GM21381 (cell line): Measurements from ENCODE around the gene VPS13D.

Experiments
- ATAC-seq: cut with Tn5 transposase; IDR thresholded peaks from one replicate; pipeline ENCODE4 v1.9.1; 2021; ENCODE audit warnings: mild to moderate bottlenecking, moderate library complexity; ENCODE audit not compliant: unreplicated experiment

The VPS13D gene

GRCh38 chr1:12400027-12400693, 170.3 kb downstream of the VPS13D start:
- no peak for ATAC-seq

GRCh38 chr1:12402159-12402673, 172.4 kb downstream of the VPS13D start:
- no peak for ATAC-seq

GRCh38 chr1:12402842-12403241, 173.0 kb downstream of the VPS13D start:
- ATAC-seq: no peak

DNA sequence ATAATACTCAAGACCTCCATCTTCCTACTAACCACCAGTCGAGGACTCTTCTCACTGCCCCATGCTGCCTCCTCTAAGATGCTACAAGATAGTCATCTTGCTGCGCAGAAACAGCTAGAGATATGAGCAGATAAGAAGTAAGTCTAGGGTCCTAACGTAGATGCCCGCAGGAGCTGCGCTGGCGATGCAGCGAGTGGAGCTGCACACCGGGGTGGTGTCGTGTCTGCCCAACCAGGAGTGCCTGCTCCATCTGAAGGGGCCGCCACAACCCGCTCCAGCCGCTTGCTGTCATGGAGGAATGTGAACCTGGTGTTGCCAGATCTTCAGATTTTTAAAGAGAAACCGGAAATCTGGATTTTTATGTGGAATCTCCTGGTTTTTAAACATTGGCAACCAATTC, 175.1 kb downstream of the VPS13D start:
- no peak for ATAC-seq

DNA sequence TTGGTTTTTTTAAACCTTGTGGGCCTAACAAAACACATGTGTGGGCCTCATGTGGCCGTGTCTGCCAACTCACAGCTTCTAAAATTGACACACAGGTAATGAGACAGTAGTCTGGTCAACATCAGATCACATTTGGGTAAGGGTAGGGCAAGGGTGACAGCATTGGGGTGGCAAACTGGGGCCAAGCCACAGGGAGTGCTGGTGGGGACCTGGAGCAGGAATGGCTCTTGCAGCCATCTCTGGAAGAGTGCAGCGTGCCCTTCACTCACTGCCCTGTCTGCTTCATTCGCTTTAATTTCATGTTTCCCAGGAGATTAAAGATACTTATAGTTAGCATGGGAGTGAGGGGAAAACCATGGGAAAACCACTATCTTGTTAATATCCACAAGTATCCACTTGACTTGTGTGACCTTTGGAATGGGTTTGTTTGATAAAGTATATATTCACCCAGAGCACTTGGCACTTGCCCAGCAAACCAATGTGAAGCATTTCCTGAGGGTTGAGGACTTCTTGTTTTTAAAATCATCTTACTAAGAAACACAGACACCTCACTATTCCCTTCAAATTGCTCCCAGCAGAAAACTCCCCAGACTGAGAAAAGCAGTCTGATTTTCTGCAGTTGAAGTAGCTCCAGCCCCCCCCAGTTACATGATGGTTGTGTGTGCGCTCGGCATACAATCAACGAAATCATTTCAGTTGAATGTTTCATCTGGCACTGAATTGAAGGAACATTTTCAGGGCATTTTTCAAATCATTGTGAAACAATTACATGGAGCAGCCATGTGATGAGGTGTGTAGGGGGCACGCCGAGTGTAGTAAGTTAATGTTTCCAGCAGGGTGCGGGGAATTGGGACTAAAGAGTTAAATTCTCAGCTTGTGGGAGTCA, 175.7 kb downstream of the VPS13D start:
- ATAC-seq: no peak

DNA sequence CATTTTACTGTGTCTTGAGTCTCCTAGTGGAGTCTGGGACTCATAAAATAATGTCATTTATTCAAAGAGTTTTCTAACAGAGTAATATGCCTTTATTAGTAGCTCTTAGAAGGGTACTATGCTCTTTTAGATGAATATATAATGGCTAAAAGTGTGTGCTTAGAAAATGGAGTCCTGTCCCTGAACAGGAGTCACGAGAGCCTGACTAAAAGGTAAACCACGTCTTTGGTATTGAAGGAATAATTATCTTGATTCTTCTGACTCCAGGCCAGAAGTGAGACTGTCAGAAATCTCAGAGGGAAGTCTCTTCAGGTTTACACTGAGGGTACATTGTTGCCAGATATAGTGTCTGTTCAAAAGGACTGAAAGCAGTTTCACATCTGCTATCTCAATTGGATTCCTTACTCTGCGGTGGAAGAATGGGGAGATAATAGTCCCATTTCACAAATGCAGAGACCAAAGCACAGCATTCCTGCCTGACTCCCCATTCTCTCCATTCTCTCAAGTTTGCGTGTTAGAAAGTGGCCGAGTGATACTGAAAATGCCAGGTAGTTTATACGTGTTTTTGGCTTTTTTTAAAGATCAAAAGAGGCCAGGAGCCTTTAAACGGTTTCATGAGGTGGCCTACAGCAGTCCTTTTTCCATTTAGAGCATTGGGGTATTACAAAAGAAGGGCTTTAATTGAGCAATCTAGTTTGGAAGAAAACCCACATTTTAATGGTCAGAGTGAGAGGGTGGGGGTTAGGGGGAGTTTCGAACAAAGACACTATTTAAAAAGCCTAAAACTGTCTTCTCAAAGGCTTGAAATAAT, 176.6 kb downstream of the VPS13D start:
- no peak for ATAC-seq

DNA sequence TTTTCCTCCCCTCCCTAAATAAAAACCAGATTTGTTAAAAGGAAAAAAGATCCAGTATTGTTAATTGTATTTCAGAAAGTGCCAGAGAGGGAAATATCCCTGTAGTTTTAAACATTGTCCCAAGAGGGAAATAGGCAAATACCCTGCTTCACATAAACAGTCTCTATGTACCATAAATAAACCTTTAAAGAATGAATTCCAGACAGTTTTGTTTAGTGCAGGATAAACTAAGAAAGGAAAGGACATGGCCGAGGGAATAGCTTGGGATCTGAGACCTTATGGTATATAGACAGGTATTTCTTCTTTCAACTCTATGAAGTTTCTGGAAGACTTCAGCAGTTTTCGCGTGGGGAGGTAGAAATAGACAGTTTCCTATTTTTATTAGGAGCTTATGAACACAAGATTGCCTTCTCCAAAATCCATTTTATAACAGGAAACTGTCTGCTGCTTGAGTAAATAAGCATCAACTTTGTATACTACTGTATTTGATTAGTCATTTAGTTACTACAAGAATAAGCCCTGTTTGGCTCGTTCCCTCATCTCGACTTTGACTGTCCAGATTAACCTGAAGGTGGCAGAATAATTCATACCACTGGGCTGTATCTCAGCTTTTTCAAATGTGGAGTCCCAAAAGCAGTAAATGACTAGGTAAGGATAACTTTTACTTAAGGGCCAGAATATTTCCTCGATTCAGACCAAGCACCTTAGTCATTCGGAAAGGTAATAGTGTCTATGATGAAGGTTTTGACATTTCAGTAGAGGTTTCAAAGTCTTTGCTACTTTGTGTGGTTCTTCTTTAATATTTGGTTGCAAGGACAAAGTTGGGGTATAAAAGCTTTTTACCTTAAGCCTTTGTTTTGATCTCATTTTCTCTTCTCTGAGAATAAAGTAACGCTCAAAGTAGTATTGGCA, 177.5 kb downstream of the VPS13D start:
- ATAC-seq: no peak

GRCh38 chr1:12407962-12408454, 178.2 kb downstream of the VPS13D start:
- no peak for ATAC-seq

DNA sequence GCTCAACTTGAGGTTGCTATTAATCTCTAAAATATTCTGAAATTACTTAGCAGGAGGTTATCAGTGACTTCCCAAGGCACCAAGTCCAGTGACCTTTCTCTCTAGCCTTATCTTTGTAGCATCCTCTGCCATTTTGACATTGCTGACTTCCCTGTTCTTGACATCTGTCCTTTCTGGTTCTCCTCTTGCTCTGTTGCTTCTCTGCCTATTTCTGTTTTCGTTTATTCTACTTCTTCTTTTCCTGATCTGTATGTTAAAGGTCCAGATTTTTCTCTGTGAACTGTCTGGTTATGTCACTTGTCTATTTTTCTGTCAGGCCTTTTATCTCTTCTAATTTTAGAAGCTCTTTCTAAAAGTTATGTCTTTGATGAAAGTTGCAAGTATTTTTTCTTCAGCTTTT, 178.8 kb downstream of the VPS13D start:
- no peak for ATAC-seq

- no peak for ATAC-seq
Measured at GRCh38 chr1:12409681-12410080, 179.9 kb downstream of the VPS13D start.

GRCh38 chr1:12410351-12410750, 180.5 kb downstream of the VPS13D start:
- ATAC-seq: no peak

- ATAC-seq: no peak
Measured at GRCh38 chr1:12411098-12411497, 181.3 kb downstream of the VPS13D start.

GRCh38 chr1:12411747-12412146, 181.9 kb downstream of the VPS13D start:
- no peak for ATAC-seq

DNA sequence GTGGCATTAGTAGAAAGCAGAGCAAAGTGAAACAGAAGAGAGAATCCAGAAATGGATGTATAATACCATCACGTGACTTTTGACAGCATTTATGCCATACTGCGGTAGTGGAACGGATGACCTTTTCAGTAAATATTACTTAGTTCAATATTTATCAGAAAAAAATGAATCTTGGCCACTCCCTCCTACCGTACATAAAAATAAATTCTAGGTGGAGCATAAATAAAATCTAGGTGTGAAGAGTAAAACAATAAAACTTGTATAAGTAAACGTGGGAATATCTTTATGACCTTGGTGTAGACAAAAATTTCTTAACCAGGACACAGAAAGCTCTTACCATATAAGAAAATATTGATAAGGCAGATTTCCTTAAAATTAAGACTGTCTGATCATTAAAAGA, 182.6 kb downstream of the VPS13D start:
- no peak for ATAC-seq

DNA sequence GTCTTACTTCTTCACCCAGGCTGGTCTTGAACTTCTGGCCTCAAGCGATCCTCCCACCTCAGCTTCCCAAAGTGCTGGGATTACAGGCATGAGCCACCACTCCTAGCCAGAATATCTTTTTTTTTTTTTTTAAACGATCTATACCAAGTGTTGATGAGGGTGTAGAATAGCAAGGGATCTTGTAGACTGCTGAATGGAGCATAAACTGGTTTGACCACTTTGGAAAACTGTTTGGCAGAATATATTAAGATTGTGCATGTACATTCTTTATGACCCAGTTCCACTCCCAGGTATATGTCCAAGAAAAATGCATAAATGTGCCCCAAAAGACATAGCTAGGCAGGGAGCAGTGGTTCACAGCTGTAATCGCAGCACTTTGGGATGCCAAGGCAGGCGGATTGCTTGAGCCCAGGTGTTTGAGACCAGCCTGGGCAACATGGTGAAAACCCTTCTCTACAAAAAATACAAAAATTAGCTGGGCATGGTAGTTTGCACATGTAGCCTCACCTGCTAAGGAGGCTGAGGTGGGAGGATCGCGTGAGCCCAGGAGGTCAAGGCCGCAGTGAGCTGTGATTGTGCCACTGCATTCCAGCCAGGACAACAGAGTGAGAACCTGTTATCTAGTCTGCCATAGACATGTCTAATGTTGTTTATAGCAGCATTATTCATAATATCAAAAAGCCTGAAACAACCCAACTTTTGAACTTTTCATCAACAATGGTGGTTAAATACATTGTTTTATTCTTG, 184.0 kb downstream of the VPS13D start:
- no peak for ATAC-seq

GRCh38 chr1:12414444-12415018, 184.7 kb downstream of the VPS13D start:
- no peak for ATAC-seq

- no peak for ATAC-seq
Measured at GRCh38 chr1:12415038-12415466, 185.2 kb downstream of the VPS13D start.

GRCh38 chr1:12416101-12416500, 186.3 kb downstream of the VPS13D start:
- no peak for ATAC-seq

GRCh38 chr1:12416744-12417143, 186.9 kb downstream of the VPS13D start:
- no peak for ATAC-seq
